ENCODE data around the gene DHX58.
A peak's percentile ranks its signal among the peaks of the same experiment; 100 is the strongest.

The DHX58 gene

GRCh38 chr17:42119301-42119700 lies 6.8 kb upstream of the DHX58 start:
- no peak for ATAC-seq
- Mint-ChIP-seq H3K27me3 (no peaks in the 10 kb centered on the region), H3K9me3 (no peaks in the 10 kb centered on the region), H3K4me3 (no peak overlapping the region), H3K4me1 (peaks cover 60% of the 10 kb centered on the region), H3K27ac (no peak overlapping the region)
- no peak for DNase-seq

- Mint-ChIP-seq H3K4me1 (peaks cover 68% of the 10 kb centered on the region), H3K27ac (peak overlapping the region in 1 of 2 donors; percentile 44), H3K27me3 (no peaks in the 10 kb centered on the region), H3K9me3 (no peaks in the 10 kb centered on the region), H3K4me3 (no peak overlapping the region)
- DNase-seq: peak; percentile 44 to 60
- peak; percentile 39 for ATAC-seq
These were observed 6.0 kb upstream of the DHX58 start for GRCh38 chr17:42118545-42118944.

GRCh38 chr17:42118126-42118510 lies 5.6 kb upstream of the DHX58 start:
- ATAC-seq (no peak), DNase-seq (no peak)
- H3K9me3 Mint-ChIP-seq: no peaks in the 10 kb centered on the region
- peak overlapping the region in 1 of 2 donors; percentile 44 for H3K27ac Mint-ChIP-seq
- no peak overlapping the region for H3K4me3 Mint-ChIP-seq
- peaks cover 72% of the 10 kb centered on the region for H3K4me1 Mint-ChIP-seq
- H3K27me3 Mint-ChIP-seq: no peaks in the 10 kb centered on the region

GRCh38 chr17:42117397-42118125 lies 5.0 kb upstream of the DHX58 start:
- Mint-ChIP-seq H3K27ac (peak overlapping the region in 1 of 2 donors; percentile 87), H3K4me1 (peaks cover 78% of the 10 kb centered on the region), H3K27me3 (no peaks in the 10 kb centered on the region), H3K4me3 (no peak overlapping the region), H3K9me3 (no peaks in the 10 kb centered on the region)
- ATAC-seq (no peak), DNase-seq (no peak)

- Mint-ChIP-seq H3K4me3 (no peak overlapping the region), H3K9me3 (no peaks in the 10 kb centered on the region), H3K4me1 (peaks cover 85% of the 10 kb centered on the region)
These were observed 4.3 kb upstream of the DHX58 start for GRCh38 chr17:42116705-42117396.

GRCh38 chr17:42114118-42114517 lies 1.6 kb upstream of the DHX58 start:
- Mint-ChIP-seq H3K27ac (no peak overlapping the region), H3K4me1 (peaks cover 85% of the 10 kb centered on the region), H3K27me3 (no peaks in the 10 kb centered on the region), H3K4me3 (no peak overlapping the region), H3K9me3 (no peaks in the 10 kb centered on the region)
- ATAC-seq (no peak), DNase-seq (no peak)

More at GRCh38 chr17:42116705-42117396, 4.3 kb upstream of the DHX58 start:
- Mint-ChIP-seq H3K27ac (peak overlapping the region in 1 of 2 donors; percentile 87), H3K27me3 (no peaks in the 10 kb centered on the region)
- DNase-seq (peak; percentile 79 to 84), ATAC-seq (peak; percentile 33)

GRCh38 chr17:42113293-42114069 lies 967 bp upstream of the DHX58 start:
- H3K4me1 Mint-ChIP-seq: peaks cover 85% of the 10 kb centered on the region
- peak overlapping the region; percentile 54 to 76 for H3K27ac Mint-ChIP-seq
- no peaks in the 10 kb centered on the region for H3K27me3 Mint-ChIP-seq
- H3K4me3 Mint-ChIP-seq: no peak overlapping the region
- no peaks in the 10 kb centered on the region for H3K9me3 Mint-ChIP-seq
- no peak for DNase-seq
- no peak for ATAC-seq

GRCh38 chr17:42111871-42112551 lies 503 bp downstream of the DHX58 start:
- ATAC-seq (peak; percentile 29), DNase-seq (peak in 1 of 2 donors; percentile 21)
- no peaks in the 10 kb centered on the region for H3K9me3 Mint-ChIP-seq
- H3K27ac Mint-ChIP-seq: peak overlapping the region; percentile 95 to 99
- peaks cover 81% of the 10 kb centered on the region for H3K4me1 Mint-ChIP-seq
- H3K4me3 Mint-ChIP-seq: peak overlapping the region; percentile 87 to 94
- no peaks in the 10 kb centered on the region for H3K27me3 Mint-ChIP-seq

- no peak for ATAC-seq
- Mint-ChIP-seq H3K9me3 (no peaks in the 10 kb centered on the region), H3K4me1 (peaks cover 74% of the 10 kb centered on the region)
These were observed 1.3 kb downstream of the DHX58 start for GRCh38 chr17:42111265-42111636.

GRCh38 chr17:42110301-42111264 lies 1.9 kb downstream of the DHX58 start:
- DNase-seq: no peak
- Mint-ChIP-seq H3K27me3 (no peaks in the 10 kb centered on the region), H3K4me1 (peaks cover 67% of the 10 kb centered on the region), H3K4me3 (peak overlapping the region; percentile 2 to 94), H3K27ac (peak overlapping the region in 1 of 2 donors; percentile 70), H3K9me3 (no peaks in the 10 kb centered on the region)
- no peak for ATAC-seq

More at GRCh38 chr17:42111265-42111636, 1.3 kb downstream of the DHX58 start:
- Mint-ChIP-seq H3K27ac (no peak overlapping the region), H3K27me3 (no peaks in the 10 kb centered on the region), H3K4me3 (peak overlapping the region; percentile 6 to 94)
- DNase-seq: no peak

GRCh38 chr17:42109086-42109485 lies 3.4 kb downstream of the DHX58 start:
- DNase-seq (no peak), ATAC-seq (no peak)
- H3K27me3 Mint-ChIP-seq: no peaks in the 10 kb centered on the region
- no peak overlapping the region for H3K4me3 Mint-ChIP-seq
- H3K9me3 Mint-ChIP-seq: no peaks in the 10 kb centered on the region
- H3K27ac Mint-ChIP-seq: peak overlapping the region in 1 of 2 donors; percentile 65
- H3K4me1 Mint-ChIP-seq: peaks cover 60% of the 10 kb centered on the region

- Mint-ChIP-seq H3K27ac (peak overlapping the region in 1 of 2 donors; percentile 60), H3K4me3 (peak overlapping the region; percentile 38 to 70), H3K4me1 (peaks cover 48% of the 10 kb centered on the region), H3K9me3 (no peaks in the 10 kb centered on the region), H3K27me3 (no peaks in the 10 kb centered on the region)
- peak; percentile 89 to 91 for DNase-seq
- ATAC-seq: peak; percentile 77
These were observed 4.6 kb downstream of the DHX58 start for GRCh38 chr17:42107597-42108576.

- ATAC-seq (no peak), DNase-seq (no peak)
- Mint-ChIP-seq H3K27ac (no peak overlapping the region), H3K9me3 (no peaks in the 10 kb centered on the region), H3K4me1 (peaks cover 41% of the 10 kb centered on the region), H3K27me3 (no peaks in the 10 kb centered on the region), H3K4me3 (peak overlapping the region in 1 of 2 donors; percentile 70)
These were observed 5.4 kb downstream of the DHX58 start for GRCh38 chr17:42107124-42107523.
